Memory B cell (primary cell): Measurements from ENCODE around the gene GNG10.
"Not testable (repeated sequence)": the region's sequence is repeated elsewhere in the genome, so short reads cannot be mapped to it uniquely, and the experiment has no call there.

Experiments used
- ATAC-seq: fragments of 150-1000 bp; cut with Tn5 transposase; 2 replicates; pipeline ENCODE4 v1.10.0; 2021; ENCODE audit warnings: low read depth, mild to moderate bottlenecking, moderate library complexity
- DNase-seq, 2 donors: peaks; one replicate each; pipeline ENCODE4 v3.0.0; 2022; ENCODE audit warnings: low spot score in 2 of 2
- H3K27ac Mint-ChIP-seq: one replicate; pipeline ENCODE4 v1.8.0; 2022; ENCODE audit warnings: mild to moderate bottlenecking, moderate library complexity, mixed read lengths
- H3K27me3 Mint-ChIP-seq: one replicate; pipeline ENCODE4 v1.8.0; 2022; ENCODE audit warnings: mixed read lengths
- H3K36me3 Mint-ChIP-seq: one replicate; pipeline ENCODE4 v1.8.0; 2022; ENCODE audit warnings: mild to moderate bottlenecking, mixed read lengths
- H3K4me1 Mint-ChIP-seq: one replicate; pipeline ENCODE4 v1.8.0; 2022; ENCODE audit warnings: mixed read lengths
- H3K4me3 Mint-ChIP-seq: one replicate; pipeline ENCODE4 v1.8.0; 2022; ENCODE audit warnings: mild to moderate bottlenecking, moderate library complexity, mixed read lengths
- H3K9me3 Mint-ChIP-seq: one replicate; pipeline ENCODE4 v1.8.0; 2022; ENCODE audit warnings: mixed read lengths

Gene GNG10

GRCh38 chr9:111663301-111663823 lies 2.0 kb downstream of the GNG10 start:
- peak overlapping the region; percentile 7 for H3K27ac Mint-ChIP-seq
- H3K36me3 Mint-ChIP-seq, result peaks cover 7% of the 10 kb centered on the region
- H3K27me3 Mint-ChIP-seq, result no peaks in the 10 kb centered on the region
- no peak for DNase-seq
- ATAC-seq, result no peak
- H3K4me1 Mint-ChIP-seq, result peaks cover 23% of the 10 kb centered on the region
- no peaks in the 10 kb centered on the region for H3K9me3 Mint-ChIP-seq
- H3K4me3 Mint-ChIP-seq, result peak overlapping the region; percentile 2

- H3K36me3 Mint-ChIP-seq, result peaks cover 11% of the 10 kb centered on the region
- no peaks in the 10 kb centered on the region for H3K27me3 Mint-ChIP-seq
- ATAC-seq (no peak), DNase-seq (no peak)
- H3K4me1 Mint-ChIP-seq, result peaks cover 5% of the 10 kb centered on the region
- no peak overlapping the region for H3K27ac Mint-ChIP-seq
- no peaks in the 10 kb centered on the region for H3K9me3 Mint-ChIP-seq
- no peak overlapping the region for H3K4me3 Mint-ChIP-seq
These were observed 6.7 kb downstream of the GNG10 start for GRCh38 chr9:111668026-111668573.

- H3K9me3 Mint-ChIP-seq, H3K4me3 Mint-ChIP-seq, H3K27me3 Mint-ChIP-seq, H3K27ac Mint-ChIP-seq, H3K4me1 Mint-ChIP-seq, DNase-seq, ATAC-seq, H3K36me3 Mint-ChIP-seq: not testable (repeated sequence)
These were observed 7.2 kb downstream of the GNG10 start for GRCh38 chr9:111668601-111669000.

GRCh38 chr9:111674319-111674718 lies 12.9 kb downstream of the GNG10 start:
- Mint-ChIP-seq H3K4me1 (no peaks in the 10 kb centered on the region), H3K36me3 (peaks cover 17% of the 10 kb centered on the region), H3K27me3 (no peaks in the 10 kb centered on the region), H3K9me3 (no peaks in the 10 kb centered on the region), H3K4me3 (no peak overlapping the region), H3K27ac (no peak overlapping the region)
- ATAC-seq, result no peak
- no peak for DNase-seq

GRCh38 chr9:111676116-111676515 lies 14.7 kb downstream of the GNG10 start:
- DNase-seq (no peak), ATAC-seq (no peak)
- Mint-ChIP-seq H3K27ac (no peak overlapping the region), H3K4me1 (no peaks in the 10 kb centered on the region), H3K36me3 (peaks cover 13% of the 10 kb centered on the region), H3K4me3 (no peak overlapping the region), H3K27me3 (no peaks in the 10 kb centered on the region), H3K9me3 (no peaks in the 10 kb centered on the region)

GRCh38 chr9:111678293-111678692 lies 16.9 kb downstream of the GNG10 start:
- H3K27ac Mint-ChIP-seq, result no peak overlapping the region
- no peaks in the 10 kb centered on the region for H3K27me3 Mint-ChIP-seq
- H3K4me1 Mint-ChIP-seq, result no peaks in the 10 kb centered on the region
- H3K9me3 Mint-ChIP-seq, result no peaks in the 10 kb centered on the region
- H3K4me3 Mint-ChIP-seq, result no peak overlapping the region
- no peak for ATAC-seq
- no peak for DNase-seq
- H3K36me3 Mint-ChIP-seq, result peaks cover 13% of the 10 kb centered on the region

GRCh38 chr9:111679199-111679598 lies 17.8 kb downstream of the GNG10 start:
- no peak overlapping the region for H3K27ac Mint-ChIP-seq
- no peak overlapping the region for H3K4me3 Mint-ChIP-seq
- no peaks in the 10 kb centered on the region for H3K4me1 Mint-ChIP-seq
- H3K9me3 Mint-ChIP-seq, result no peaks in the 10 kb centered on the region
- H3K27me3 Mint-ChIP-seq, result no peaks in the 10 kb centered on the region
- no peak for ATAC-seq
- DNase-seq, result no peak
- peaks cover 13% of the 10 kb centered on the region for H3K36me3 Mint-ChIP-seq

- H3K36me3 Mint-ChIP-seq, result peaks cover 6% of the 10 kb centered on the region
- ATAC-seq (no peak), DNase-seq (no peak)
- H3K27me3 Mint-ChIP-seq, result no peaks in the 10 kb centered on the region
- H3K4me3 Mint-ChIP-seq, result no peak overlapping the region
- H3K4me1 Mint-ChIP-seq, result no peaks in the 10 kb centered on the region
- no peak overlapping the region for H3K27ac Mint-ChIP-seq
- H3K9me3 Mint-ChIP-seq, result no peaks in the 10 kb centered on the region
These were observed 22.0 kb downstream of the GNG10 start for GRCh38 chr9:111683392-111683791.

GRCh38 chr9:111691672-111692329 lies 30.4 kb downstream of the GNG10 start:
- H3K27ac Mint-ChIP-seq, result no peak overlapping the region
- H3K9me3 Mint-ChIP-seq, result no peaks in the 10 kb centered on the region
- peak; percentile 43 for ATAC-seq
- no peak overlapping the region for H3K4me3 Mint-ChIP-seq
- no peaks in the 10 kb centered on the region for H3K4me1 Mint-ChIP-seq
- peaks cover 1% of the 10 kb centered on the region for H3K36me3 Mint-ChIP-seq
- DNase-seq, result no peak
- no peaks in the 10 kb centered on the region for H3K27me3 Mint-ChIP-seq

- Mint-ChIP-seq H3K4me1 (no peaks in the 10 kb centered on the region), H3K36me3 (peaks cover 4% of the 10 kb centered on the region), H3K9me3 (peaks cover 2% of the 10 kb centered on the region), H3K27ac (no peak overlapping the region), H3K27me3 (no peaks in the 10 kb centered on the region), H3K4me3 (no peak overlapping the region)
- DNase-seq (no peak), ATAC-seq (no peak)
These were observed 35.4 kb downstream of the GNG10 start for GRCh38 chr9:111696796-111697195.

GRCh38 chr9:111700776-111701175 lies 39.4 kb downstream of the GNG10 start:
- DNase-seq, result no peak
- H3K4me1 Mint-ChIP-seq, result no peaks in the 10 kb centered on the region
- H3K27ac Mint-ChIP-seq, result no peak overlapping the region
- ATAC-seq, result no peak
- H3K27me3 Mint-ChIP-seq, result no peaks in the 10 kb centered on the region
- H3K4me3 Mint-ChIP-seq, result no peak overlapping the region
- peaks cover 4% of the 10 kb centered on the region for H3K36me3 Mint-ChIP-seq
- peaks cover 2% of the 10 kb centered on the region for H3K9me3 Mint-ChIP-seq

GRCh38 chr9:111704503-111704902 lies 43.1 kb downstream of the GNG10 start:
- Mint-ChIP-seq H3K36me3 (no peaks in the 10 kb centered on the region), H3K9me3 (no peaks in the 10 kb centered on the region), H3K27me3 (no peaks in the 10 kb centered on the region), H3K4me1 (no peaks in the 10 kb centered on the region), H3K4me3 (no peak overlapping the region), H3K27ac (no peak overlapping the region)
- DNase-seq (no peak), ATAC-seq (no peak)

- no peaks in the 10 kb centered on the region for H3K4me1 Mint-ChIP-seq
- DNase-seq (no peak), ATAC-seq (no peak)
- no peak overlapping the region for H3K27ac Mint-ChIP-seq
- no peak overlapping the region for H3K4me3 Mint-ChIP-seq
- no peaks in the 10 kb centered on the region for H3K9me3 Mint-ChIP-seq
- H3K27me3 Mint-ChIP-seq, result no peaks in the 10 kb centered on the region
- no peaks in the 10 kb centered on the region for H3K36me3 Mint-ChIP-seq
These were observed 50.1 kb downstream of the GNG10 start for GRCh38 chr9:111711548-111711947.

GRCh38 chr9:111712369-111712768 lies 51.0 kb downstream of the GNG10 start:
- H3K36me3 Mint-ChIP-seq, result no peaks in the 10 kb centered on the region
- H3K9me3 Mint-ChIP-seq, result no peaks in the 10 kb centered on the region
- no peak for ATAC-seq
- H3K27me3 Mint-ChIP-seq, result no peaks in the 10 kb centered on the region
- no peak for DNase-seq
- no peaks in the 10 kb centered on the region for H3K4me1 Mint-ChIP-seq
- H3K4me3 Mint-ChIP-seq, result no peak overlapping the region
- no peak overlapping the region for H3K27ac Mint-ChIP-seq

- no peaks in the 10 kb centered on the region for H3K36me3 Mint-ChIP-seq
- H3K4me1 Mint-ChIP-seq, result no peaks in the 10 kb centered on the region
- ATAC-seq (no peak), DNase-seq (no peak)
- H3K27me3 Mint-ChIP-seq, result no peaks in the 10 kb centered on the region
- H3K4me3 Mint-ChIP-seq, result no peak overlapping the region
- no peak overlapping the region for H3K27ac Mint-ChIP-seq
- H3K9me3 Mint-ChIP-seq, result no peaks in the 10 kb centered on the region
These were observed 54.1 kb downstream of the GNG10 start for GRCh38 chr9:111715471-111715870.
